WTC11 (cell line): Measurements from ENCODE around the gene SH2D5. TPM values are rescaled to one million over a fixed set of nuclear protein-coding genes. Genes with fewer than 3 reads are reported as not detected.

Experiments
- ATAC-seq: fragments of 200-7000 bp; cut with Tn5 transposase; 2 replicates; pipeline ENCODE4 v1.10.0; 2021; ENCODE audit warnings: mild to moderate bottlenecking, moderate library complexity
- CTCF ChIA-PET: fragments of 300-600 bp; sonication (Branson Sonifier 250); formaldehyde crosslinking; loops from one replicate; lab custom pipeline; 2021; ENCODE audit warnings: antibody characterized with exemption; lab: Charles Lee
- POLR2A ChIA-PET: fragments of 350-600 bp; sonication (Branson Sonifier 250); formaldehyde crosslinking; loops from one replicate; lab custom pipeline; 2021; ENCODE audit warnings: antibody characterized with exemption; lab: Charles Lee
- DNase-seq: peaks from one replicate; pipeline ENCODE4 v3.0.0; 2021; ENCODE audit warnings: low spot score
- H3K27ac Mint-ChIP-seq: 2 replicates; pipeline ENCODE4 v1.8.0; 2021; ENCODE audit warnings: mixed read lengths
- H3K27me3 Mint-ChIP-seq: 2 replicates; pipeline ENCODE4 v1.8.0; 2021; ENCODE audit warnings: low read depth, mild to moderate bottlenecking, moderate library complexity, mixed read lengths
- H3K36me3 Mint-ChIP-seq: 2 replicates; pipeline ENCODE4 v1.8.0; 2021; ENCODE audit warnings: mixed read lengths
- H3K4me1 Mint-ChIP-seq: 2 replicates; pipeline ENCODE4 v1.8.0; 2022; ENCODE audit warnings: mixed read lengths
- H3K4me3 Mint-ChIP-seq: 2 replicates; pipeline ENCODE4 v1.8.0; 2021; ENCODE audit warnings: mild to moderate bottlenecking, moderate library complexity, mixed read lengths
- H3K9me3 Mint-ChIP-seq: 2 replicates; pipeline ENCODE4 v1.8.0; 2021; ENCODE audit warnings: mixed read lengths
- CBFB ChIP-seq: sonication (generic); formaldehyde crosslinking; IDR thresholded peaks from 2 replicates; pipeline ENCODE4 v1.8.1; 2022; ENCODE audit warnings: mild to moderate bottlenecking, low read depth, missing genetic modification reagents
- ETV6 ChIP-seq: sonication (generic); formaldehyde crosslinking; IDR thresholded peaks from 2 replicates; pipeline ENCODE4 v1.8.1; 2022; ENCODE audit warnings: mild to moderate bottlenecking, missing genetic modification reagents
- HMGA2 ChIP-seq: fragments of 250-450 bp; sonication (Bioruptor Pico); IDR thresholded peaks from 2 replicates; pipeline ENCODE4 v1.4.0; 2021; ENCODE audit warnings: mild to moderate bottlenecking, moderate library complexity
- NFYB ChIP-seq: sonication (generic); formaldehyde crosslinking; conservative IDR thresholded peaks from 2 replicates; pipeline ENCODE4 v1.8.0; 2022; ENCODE audit warnings: low read depth, missing genetic modification reagents
- NR1H2 ChIP-seq: sonication (generic); formaldehyde crosslinking; IDR thresholded peaks from 2 replicates; pipeline ENCODE4 v1.9.0; 2021; ENCODE audit warnings: mild to moderate bottlenecking, moderate library complexity, missing genetic modification reagents
- PRRX2 ChIP-seq: fragments of 250-450 bp; sonication (Bioruptor Pico); IDR thresholded peaks from 2 replicates; pipeline ENCODE4 v1.8.0; 2021; ENCODE audit warnings: mild to moderate bottlenecking
- SP1 ChIP-seq: sonication (generic); formaldehyde crosslinking; conservative IDR thresholded peaks from 2 replicates; pipeline ENCODE4 v1.8.1; 2022; ENCODE audit warnings: missing genetic modification reagents
- ZBTB43 ChIP-seq: sonication (generic); formaldehyde crosslinking; IDR thresholded peaks from 2 replicates; pipeline ENCODE4 v1.8.1; 2023; ENCODE audit warnings: mild to moderate bottlenecking, missing genetic modification reagents
- ZNF219 ChIP-seq: sonication (generic); formaldehyde crosslinking; IDR thresholded peaks from 2 replicates; pipeline ENCODE4 v1.8.0; 2023; ENCODE audit warnings: missing genetic modification reagents, mild to moderate bottlenecking, borderline replicate concordance
- ZNF232 ChIP-seq: sonication (generic); formaldehyde crosslinking; IDR thresholded peaks from 2 replicates; pipeline ENCODE4 v1.8.0; 2022; ENCODE audit warnings: mild to moderate bottlenecking, missing genetic modification reagents
- ZNF512 ChIP-seq: sonication (generic); formaldehyde crosslinking; IDR thresholded peaks from 2 replicates; pipeline ENCODE4 v1.8.1; 2022; ENCODE audit warnings: missing genetic modification reagents, borderline replicate concordance
- ZNF671 ChIP-seq: fragments of 250-450 bp; sonication (Bioruptor Pico); IDR thresholded peaks from 2 replicates; pipeline ENCODE4 v1.8.0; 2021; ENCODE audit warnings: mild to moderate bottlenecking
- total RNA-seq: library from RNA; stranded (reverse); gene quantifications from 3 replicates; pipeline ENCODE4 v1.2.3, GENCODE V29; 2021
- TF ChIP-seq, protein P1 (sequence below): sonication (generic); formaldehyde crosslinking; IDR thresholded peaks from 2 replicates; pipeline ENCODE4 v1.8.0; 2023; ENCODE audit warnings: missing genetic modification reagents
- TF ChIP-seq, protein P2 (sequence below): fragments of 250-450 bp; sonication (Bioruptor Pico); IDR thresholded peaks from 2 replicates; pipeline ENCODE4 v1.8.0; 2021; ENCODE audit warnings: mild to moderate bottlenecking
- TF ChIP-seq, protein P3 (sequence below): sonication (generic); formaldehyde crosslinking; IDR thresholded peaks from 2 replicates; pipeline ENCODE4 v1.8.0; 2022; ENCODE audit warnings: mild to moderate bottlenecking, missing genetic modification reagents
- TF ChIP-seq, protein P4 (sequence below): fragments of 250-450 bp; sonication (Bioruptor Pico); IDR thresholded peaks from 2 replicates; pipeline ENCODE4 v1.9.0; 2021; ENCODE audit warnings: moderate library complexity, mild to moderate bottlenecking, inconsistent platforms, borderline replicate concordance
- TF ChIP-seq, protein P5 (sequence below): sonication (generic); formaldehyde crosslinking; IDR thresholded peaks from 2 replicates; pipeline ENCODE4 v1.8.0; 2022; ENCODE audit warnings: mild to moderate bottlenecking, missing genetic modification reagents
- TF ChIP-seq, protein P6 (sequence below): fragments of 250-450 bp; sonication (Bioruptor Pico); conservative IDR thresholded peaks from 2 replicates; pipeline ENCODE4 v1.9.0; 2021; ENCODE audit warnings: mild to moderate bottlenecking

The SH2D5 gene
- total RNA-seq, 1 experiment from 2014 or later: 13.8 TPM

- no peak for ATAC-seq
- H3K4me1 Mint-ChIP-seq: no peaks in the 10 kb centered on the region
- DNase-seq: no peak
- POLR2A ChIA-PET: no interaction called here
- H3K9me3 Mint-ChIP-seq: no peaks in the 10 kb centered on the region
- CTCF ChIA-PET: interaction anchor here (0.9 to 4.1 kb wide), 5 partner anchors 10 to 564 kb away, joined by 3 to 27 read pairs (median 3); partner anchors contain the start of gene KIF17
- H3K27me3 Mint-ChIP-seq: no peaks in the 10 kb centered on the region
- H3K4me3 Mint-ChIP-seq: no peak overlapping the region
- no peak overlapping the region for H3K27ac Mint-ChIP-seq
- TF ChIP-seq PRRX2: no peak
- TF ChIP-seq, protein P1, sequence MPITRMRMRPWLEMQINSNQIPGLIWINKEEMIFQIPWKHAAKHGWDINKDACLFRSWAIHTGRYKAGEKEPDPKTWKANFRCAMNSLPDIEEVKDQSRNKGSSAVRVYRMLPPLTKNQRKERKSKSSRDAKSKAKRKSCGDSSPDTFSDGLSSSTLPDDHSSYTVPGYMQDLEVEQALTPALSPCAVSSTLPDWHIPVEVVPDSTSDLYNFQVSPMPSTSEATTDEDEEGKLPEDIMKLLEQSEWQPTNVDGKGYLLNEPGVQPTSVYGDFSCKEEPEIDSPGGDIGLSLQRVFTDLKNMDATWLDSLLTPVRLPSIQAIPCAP (CRISPR knock-in tag): no peak
- peaks cover 6% of the 10 kb centered on the region for H3K36me3 Mint-ChIP-seq
Measured at GRCh38 chr1:20706841-20707240, 25.7 kb downstream of the SH2D5 start.

DNA sequence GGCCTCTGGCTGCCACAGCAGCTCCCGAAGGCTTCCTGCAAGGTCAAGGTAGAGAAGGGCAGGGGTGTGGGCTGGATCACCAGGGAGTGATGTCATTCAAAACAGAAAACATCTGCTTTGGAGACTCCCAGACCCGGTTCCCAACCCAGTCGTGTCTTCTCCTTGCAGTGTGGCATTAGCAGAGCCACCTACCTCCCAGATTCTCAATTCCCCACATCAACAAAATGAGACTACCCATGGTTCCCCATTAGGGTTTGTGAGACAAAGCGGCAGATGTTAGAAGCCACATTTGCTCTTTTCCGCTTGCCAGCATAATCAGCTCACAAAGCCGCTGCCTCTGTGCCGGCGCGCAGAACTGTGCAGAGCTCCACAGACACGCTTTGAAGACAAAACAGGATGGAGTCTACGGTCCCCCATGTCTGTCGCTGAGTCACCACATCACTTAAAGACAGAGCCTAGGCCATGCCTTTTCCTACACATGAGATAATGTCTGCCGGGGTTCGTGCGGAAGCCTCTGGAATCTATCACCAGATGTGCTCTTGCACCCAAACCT is 27.2 kb downstream of the SH2D5 start:
- TF ChIP-seq ZNF512 (CRISPR knock-in tag): no peak
- no peak for TF ChIP-seq ETV6 (CRISPR knock-in tag)
- TF ChIP-seq ZBTB43 (CRISPR knock-in tag): no peak
- TF ChIP-seq HMGA2 (CRISPR knock-in tag): no peak
- TF ChIP-seq NR1H2 (CRISPR knock-in tag): no peak
- no peak for TF ChIP-seq SP1 (CRISPR knock-in tag)
- TF ChIP-seq, protein P2, sequence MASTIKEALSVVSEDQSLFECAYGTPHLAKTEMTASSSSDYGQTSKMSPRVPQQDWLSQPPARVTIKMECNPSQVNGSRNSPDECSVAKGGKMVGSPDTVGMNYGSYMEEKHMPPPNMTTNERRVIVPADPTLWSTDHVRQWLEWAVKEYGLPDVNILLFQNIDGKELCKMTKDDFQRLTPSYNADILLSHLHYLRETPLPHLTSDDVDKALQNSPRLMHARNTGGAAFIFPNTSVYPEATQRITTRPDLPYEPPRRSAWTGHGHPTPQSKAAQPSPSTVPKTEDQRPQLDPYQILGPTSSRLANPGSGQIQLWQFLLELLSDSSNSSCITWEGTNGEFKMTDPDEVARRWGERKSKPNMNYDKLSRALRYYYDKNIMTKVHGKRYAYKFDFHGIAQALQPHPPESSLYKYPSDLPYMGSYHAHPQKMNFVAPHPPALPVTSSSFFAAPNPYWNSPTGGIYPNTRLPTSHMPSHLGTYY: no peak
- no peak for TF ChIP-seq ZNF232 (CRISPR knock-in tag)
- TF ChIP-seq NFYB (CRISPR knock-in tag): no peak
- no peak for TF ChIP-seq ZNF219
- TF ChIP-seq, protein P3, sequence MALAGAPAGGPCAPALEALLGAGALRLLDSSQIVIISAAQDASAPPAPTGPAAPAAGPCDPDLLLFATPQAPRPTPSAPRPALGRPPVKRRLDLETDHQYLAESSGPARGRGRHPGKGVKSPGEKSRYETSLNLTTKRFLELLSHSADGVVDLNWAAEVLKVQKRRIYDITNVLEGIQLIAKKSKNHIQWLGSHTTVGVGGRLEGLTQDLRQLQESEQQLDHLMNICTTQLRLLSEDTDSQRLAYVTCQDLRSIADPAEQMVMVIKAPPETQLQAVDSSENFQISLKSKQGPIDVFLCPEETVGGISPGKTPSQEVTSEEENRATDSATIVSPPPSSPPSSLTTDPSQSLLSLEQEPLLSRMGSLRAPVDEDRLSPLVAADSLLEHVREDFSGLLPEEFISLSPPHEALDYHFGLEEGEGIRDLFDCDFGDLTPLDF: no peak
- TF ChIP-seq ZNF671 (CRISPR knock-in tag): no peak
- Mint-ChIP-seq H3K4me3 (no peak overlapping the region), H3K9me3 (no peaks in the 10 kb centered on the region), H3K27me3 (no peaks in the 10 kb centered on the region; the same call in 1 of the 2 replicates), H3K4me1 (no peaks in the 10 kb centered on the region), H3K27ac (no peak overlapping the region), H3K36me3 (peaks cover 6% of the 10 kb centered on the region)
- ChIA-PET POLR2A (no interaction called here), CTCF (interaction anchor here (4.1 kb wide), 1 partner anchor 8 kb away, joined by 27 read pairs; no protein-coding TSS in a partner anchor)
- DNase-seq (no peak), ATAC-seq (no peak)

DNA sequence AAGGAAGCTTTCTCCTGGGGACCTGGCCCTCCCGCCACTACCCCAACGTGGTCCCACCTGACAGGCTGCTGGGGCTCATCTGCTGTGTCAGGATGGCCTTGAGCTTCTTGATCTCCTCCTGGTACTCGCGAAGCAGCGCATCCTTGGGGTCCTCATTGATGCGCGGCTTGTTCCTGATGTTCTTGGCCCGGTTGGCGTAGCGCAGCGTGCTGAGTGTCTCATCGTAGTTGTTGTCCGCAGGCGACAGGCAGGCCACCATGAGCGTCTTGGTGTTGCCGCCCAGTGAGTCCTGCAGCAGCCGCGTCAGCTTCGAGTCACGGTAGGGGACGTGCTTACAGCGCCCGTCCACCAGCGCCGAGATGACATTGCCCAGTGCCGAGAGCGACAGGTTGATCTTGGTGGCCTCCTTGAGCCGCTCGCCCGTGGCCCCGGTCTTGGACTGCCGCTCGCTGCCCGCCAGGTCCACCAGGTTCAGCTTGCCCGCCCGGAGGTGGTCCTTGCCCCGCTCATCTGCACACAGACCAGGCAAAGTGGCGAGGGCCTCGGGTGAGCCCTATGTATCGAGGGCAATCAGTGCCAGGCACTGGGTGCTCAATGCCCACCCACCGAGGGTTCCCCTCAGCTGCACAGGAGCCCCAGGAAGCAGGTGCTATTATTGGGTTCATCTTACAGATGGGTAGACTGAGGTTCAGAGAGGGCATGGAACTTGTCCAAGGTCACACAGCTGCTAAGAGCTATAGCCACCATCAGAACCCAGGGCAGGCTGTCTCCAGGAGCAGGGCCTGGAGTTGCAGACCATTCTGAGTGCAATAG is 27.9 kb downstream of the SH2D5 start:
- Mint-ChIP-seq H3K9me3 (no peaks in the 10 kb centered on the region), H3K27ac (no peak overlapping the region), H3K4me1 (no peaks in the 10 kb centered on the region), H3K4me3 (no peak overlapping the region), H3K36me3 (peaks cover 5% of the 10 kb centered on the region), H3K27me3 (no peaks in the 10 kb centered on the region; the same call in 1 of the 2 replicates)
- DNase-seq (no peak), ATAC-seq (no peak)
- CTCF ChIA-PET: interaction anchor here (4.1 kb wide), 1 partner anchor 8 kb away, joined by 27 read pairs; no protein-coding TSS in a partner anchor
- TF ChIP-seq, protein P2: no peak
- TF ChIP-seq, protein P4, sequence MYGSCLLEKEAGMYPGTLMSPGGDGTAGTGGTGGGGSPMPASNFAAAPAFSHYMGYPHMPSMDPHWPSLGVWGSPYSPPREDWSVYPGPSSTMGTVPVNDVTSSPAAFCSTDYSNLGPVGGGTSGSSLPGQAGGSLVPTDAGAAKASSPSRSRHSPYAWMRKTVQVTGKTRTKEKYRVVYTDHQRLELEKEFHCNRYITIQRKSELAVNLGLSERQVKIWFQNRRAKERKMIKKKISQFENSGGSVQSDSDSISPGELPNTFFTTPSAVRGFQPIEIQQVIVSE (CRISPR knock-in tag): no peak
- TF ChIP-seq, protein P5, sequence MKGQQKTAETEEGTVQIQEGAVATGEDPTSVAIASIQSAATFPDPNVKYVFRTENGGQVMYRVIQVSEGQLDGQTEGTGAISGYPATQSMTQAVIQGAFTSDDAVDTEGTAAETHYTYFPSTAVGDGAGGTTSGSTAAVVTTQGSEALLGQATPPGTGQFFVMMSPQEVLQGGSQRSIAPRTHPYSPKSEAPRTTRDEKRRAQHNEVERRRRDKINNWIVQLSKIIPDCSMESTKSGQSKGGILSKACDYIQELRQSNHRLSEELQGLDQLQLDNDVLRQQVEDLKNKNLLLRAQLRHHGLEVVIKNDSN (CRISPR knock-in tag): no peak
- TF ChIP-seq, protein P6, sequence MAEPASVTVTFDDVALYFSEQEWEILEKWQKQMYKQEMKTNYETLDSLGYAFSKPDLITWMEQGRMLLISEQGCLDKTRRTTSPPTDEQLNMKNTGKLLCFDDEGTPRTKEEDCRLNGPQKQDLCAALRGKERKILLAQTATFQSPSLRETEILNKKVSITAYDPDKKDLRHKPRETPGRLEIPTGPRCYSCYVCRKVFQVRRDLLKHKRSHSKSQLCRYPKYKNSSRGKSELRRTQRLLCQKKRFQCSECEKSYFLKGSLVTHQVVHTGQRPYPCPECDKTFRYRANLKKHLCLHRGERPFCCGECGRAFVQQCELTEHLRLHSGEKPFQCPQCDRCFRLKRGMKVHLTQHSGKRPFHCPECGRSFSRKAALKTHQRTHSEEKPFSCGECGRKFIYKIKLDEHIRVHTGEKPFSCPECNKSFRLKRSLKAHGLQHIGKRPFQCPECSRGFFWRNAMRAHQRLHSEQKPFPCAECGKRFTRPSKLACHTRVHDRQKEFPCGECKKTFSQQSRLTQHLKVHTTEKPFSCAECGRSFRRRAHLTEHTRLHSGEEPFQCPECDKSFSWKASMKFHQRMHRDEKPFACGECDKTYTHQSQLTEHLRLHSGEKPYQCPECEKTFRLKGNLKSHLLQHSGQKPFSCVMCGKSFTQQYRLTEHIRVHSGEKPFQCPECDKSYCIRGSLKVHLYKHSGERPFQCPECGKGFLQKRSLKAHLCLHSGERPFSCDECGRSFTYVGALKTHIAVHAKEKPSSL (CRISPR knock-in tag): no peak
- TF ChIP-seq CBFB (CRISPR knock-in tag): no peak
- POLR2A ChIA-PET: no interaction called here
